IPS DF 4.7 (cell line): ENCODE measurements around the gene CHRM5.
"Not testable (repeated sequence)": the region's sequence is repeated elsewhere in the genome, so short reads cannot be mapped to it uniquely, and the experiment has no call there.

Source experiments
- DNase-seq: peaks from one replicate; pipeline ENCODE4 v3.0.0-alpha.2; 2013; ENCODE audit warnings: low spot score; ENCODE audit errors: extremely low read depth

CHRM5 gene

DNA sequence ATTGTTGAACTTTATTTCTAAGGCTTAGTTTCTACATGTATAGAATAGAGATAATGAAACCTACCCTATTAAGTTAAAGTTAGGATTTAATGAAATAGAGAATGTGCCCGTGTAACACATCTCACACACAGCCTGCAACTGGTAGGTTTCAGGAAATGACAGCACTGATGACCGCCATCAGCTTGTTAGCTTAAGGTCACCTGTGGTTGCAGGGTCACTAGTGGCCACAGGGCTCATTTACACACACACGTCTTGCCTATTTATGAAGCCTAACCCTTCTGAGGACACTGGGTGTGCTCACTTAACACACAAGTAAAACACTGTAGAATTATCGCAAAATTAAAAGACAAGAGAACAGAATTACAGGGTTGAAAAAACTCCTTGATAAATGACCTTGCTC lies 20.1 kb downstream of the CHRM5 start:
- no peak for DNase-seq

DNA sequence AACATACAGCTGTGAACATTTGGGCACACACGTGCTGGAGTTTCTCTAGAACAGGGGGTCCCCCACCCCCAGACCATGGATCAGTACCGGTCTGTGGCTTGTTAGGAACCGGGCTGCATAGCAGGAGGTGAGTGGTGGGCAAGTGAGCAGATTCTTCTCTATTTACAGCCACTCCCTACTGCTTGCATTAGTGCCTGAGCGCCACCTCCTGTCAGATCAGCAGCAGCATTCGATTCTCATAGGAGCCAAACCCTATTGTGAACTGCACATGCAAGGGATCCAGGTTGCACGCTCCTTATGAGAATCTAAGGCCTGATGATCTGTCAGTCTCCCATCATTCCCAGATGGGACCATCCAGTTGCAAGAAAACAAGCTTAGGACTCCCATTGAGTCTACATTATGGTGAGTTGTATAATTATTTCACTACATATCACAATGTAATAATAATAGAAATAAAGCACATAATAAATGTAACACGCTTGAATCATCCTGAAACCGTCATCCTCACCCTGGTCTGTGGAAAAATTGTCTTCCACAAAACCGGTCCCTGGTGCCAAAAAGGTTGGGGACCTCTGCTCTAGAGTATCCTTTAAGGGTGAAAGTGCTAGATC lies 25.8 kb downstream of the CHRM5 start:
- no peak for DNase-seq

- not testable (repeated sequence) for DNase-seq
Measured at GRCh38 chr15:33995666-33996065, 27.4 kb downstream of the CHRM5 start.

- no peak for DNase-seq
Measured at GRCh38 chr15:34001536-34001935, 33.2 kb downstream of the CHRM5 start.

DNA sequence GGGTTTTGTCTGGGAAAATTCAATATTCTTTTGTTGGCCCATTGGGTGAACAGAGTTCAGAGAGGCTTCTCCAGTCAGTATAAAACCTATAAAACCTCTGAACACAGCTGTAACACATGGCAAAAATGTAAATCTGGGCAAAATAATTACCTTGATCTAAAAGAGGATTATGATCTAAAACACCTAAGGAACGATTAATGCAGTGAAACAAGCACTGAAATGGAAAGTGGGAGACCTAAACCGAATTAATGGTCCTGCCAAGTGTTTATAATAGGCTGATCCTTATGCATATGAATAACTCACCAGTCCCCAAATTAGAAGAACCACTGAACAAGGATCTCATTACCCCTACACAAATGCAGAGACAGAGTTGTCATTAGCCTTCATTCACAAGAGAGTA lies 38.1 kb downstream of the CHRM5 start:
- no peak for DNase-seq

DNA sequence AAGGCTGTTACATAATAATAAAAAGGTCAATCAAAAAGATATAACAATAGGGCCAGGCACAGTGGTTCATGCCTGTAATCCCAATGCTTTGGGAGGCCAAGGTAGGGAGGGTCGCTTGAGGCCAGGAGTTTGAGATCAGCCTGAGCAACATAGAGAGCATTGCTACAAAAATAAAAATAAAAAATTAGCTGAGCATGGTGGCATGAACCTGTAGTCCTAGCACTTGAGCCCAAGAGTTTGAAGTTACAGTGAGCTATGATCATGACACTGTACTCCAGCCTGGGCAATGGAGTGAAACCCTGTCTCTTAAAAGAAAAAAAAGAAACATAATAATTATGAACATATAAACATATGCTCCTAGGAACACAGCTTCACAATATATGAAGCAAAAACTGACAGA lies 41.4 kb downstream of the CHRM5 start:
- DNase-seq: no peak

DNA sequence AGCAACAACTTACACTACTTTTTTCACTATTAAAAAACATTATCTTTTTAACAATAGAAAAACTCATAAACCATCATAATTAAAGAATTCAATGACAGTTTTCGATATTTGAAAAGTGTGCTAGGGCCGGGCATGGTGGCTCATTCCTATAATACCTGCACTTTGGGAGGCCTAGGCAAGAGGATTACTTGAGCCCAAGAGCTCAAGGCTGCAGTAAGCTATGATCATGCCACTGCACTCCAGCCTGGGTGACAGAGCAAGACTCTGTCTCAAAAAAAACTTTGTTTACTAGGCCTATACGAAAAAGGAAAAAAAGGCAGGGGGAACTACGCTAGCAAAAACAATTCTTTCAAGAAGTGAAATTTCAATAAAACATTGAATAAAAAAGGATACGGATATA lies 42.6 kb downstream of the CHRM5 start:
- no peak for DNase-seq

- DNase-seq: no peak
Measured at GRCh38 chr15:34011481-34011880, 43.2 kb downstream of the CHRM5 start.

DNA sequence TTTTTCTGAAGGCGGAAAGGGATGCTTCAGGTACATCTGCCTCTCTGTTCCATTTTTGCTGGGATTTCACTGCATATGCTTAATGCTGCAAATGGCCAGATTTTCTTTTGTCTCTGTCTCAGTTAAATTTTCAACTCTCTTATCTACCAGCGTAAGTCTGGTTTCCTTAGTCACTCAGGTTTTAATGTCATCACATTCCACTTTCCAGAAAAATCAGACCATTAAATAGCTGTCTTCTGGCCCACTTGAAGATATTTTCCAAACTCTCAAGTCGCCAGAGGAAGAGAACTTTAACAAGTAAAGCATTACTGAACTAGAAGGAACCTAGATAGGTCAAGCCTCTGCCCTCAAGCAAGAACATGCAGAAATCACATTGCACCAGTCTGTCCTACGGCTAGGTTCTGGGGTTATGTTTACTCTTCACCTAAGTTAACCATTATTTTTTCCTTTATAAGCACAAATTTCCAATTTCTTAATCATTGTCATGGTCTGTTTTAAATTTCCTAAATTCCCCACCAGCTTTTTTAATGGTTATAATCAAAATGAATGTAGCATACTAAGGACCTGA lies 44.2 kb downstream of the CHRM5 start:
- no peak for DNase-seq

DNA sequence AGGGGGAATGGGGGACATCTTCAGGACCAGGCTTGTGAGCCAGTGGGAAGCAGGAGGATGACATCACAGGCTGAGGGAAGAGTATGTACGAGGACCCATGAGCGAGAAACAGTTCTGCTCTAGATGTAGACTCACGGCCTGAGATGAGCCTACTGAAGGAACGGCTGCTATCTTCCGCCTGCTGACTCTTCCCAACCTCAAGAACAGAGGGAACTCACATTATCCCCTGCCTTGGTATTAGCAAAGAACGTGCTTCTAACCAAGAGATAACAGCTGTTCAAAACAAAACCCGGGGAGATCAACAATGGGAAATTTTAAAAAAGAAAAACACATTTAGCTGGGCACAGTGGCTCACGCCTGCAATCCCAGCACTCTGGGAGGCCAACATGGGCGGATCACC lies 45.4 kb downstream of the CHRM5 start:
- DNase-seq: no peak

GRCh38 chr15:34014556-34014955 lies 46.3 kb downstream of the CHRM5 start:
- DNase-seq: no peak

- no peak for DNase-seq
Measured at GRCh38 chr15:34018021-34018645, 49.8 kb downstream of the CHRM5 start.

GRCh38 chr15:34018738-34019137 lies 50.4 kb downstream of the CHRM5 start:
- DNase-seq: not testable (repeated sequence)

- no peak for DNase-seq
Measured at GRCh38 chr15:34019369-34019990, 51.2 kb downstream of the CHRM5 start.

DNA sequence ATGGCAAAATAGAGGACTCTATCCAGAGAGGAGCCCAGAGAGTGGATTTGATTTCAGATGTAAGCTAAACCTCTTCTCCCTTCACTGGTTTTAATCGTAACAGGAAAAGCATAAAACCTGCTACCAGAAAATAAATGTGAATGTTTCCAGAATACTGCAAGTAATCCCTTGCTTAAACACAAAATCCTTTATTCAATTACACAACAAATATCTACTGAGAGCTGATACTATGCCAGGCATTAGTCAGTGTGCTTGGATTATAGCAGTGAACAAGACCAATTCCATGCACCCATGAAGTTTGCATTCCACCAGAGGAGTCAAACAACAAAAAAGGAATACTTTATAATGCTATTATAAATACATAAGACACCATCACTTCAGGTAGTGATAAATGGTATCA lies 55.6 kb downstream of the CHRM5 start:
- DNase-seq: no peak

- DNase-seq: no peak
Measured at GRCh38 chr15:34025252-34025651, 57.0 kb downstream of the CHRM5 start.

- DNase-seq: no peak
Measured at GRCh38 chr15:34027606-34028005, 59.3 kb downstream of the CHRM5 start.

- no peak for DNase-seq
Measured at GRCh38 chr15:34031987-34032760, 63.9 kb downstream of the CHRM5 start.

DNA sequence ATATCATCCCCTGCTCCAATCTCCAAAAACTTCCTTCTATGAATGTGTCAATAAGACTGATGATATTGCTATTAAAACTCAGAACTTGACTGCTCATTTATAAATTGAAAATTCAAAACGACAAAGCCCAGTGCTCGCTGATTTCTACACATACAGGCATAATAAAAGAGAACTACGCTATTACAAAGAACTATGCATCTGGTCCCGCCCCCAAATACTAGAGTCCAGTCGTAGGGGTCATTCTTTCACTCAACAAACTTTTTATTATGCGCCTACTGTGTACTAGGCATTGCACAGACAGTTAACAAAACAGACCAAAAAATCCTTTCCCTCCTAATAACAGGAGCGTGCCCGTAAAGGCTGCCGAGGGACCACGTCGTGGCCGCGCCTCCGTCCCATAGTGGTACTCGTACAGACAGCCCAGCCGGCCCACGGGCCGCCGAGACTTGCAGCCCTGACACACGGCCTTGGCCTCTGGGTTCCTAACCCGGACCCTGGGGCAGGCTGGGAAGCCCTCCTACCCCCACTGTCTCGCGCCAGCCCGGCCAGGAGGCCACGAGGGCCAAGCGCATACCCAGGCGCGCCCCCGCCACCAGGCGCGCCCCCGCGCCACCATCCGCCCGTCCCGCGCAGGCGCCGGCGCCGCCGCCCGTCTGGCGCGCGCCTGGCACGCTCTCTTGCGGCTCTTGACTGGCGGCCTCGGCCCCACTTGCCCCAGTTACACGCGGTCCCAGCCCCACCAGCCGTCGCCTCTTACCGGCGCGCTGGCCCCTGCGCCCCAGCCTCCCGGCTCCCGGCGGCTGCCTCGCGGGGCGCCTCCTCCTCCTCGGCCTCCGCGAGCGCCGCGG lies 70.0 kb downstream of the CHRM5 start:
- DNase-seq: no peak

- DNase-seq: no peak
Measured at GRCh38 chr15:34038871-34039789, 70.8 kb downstream of the CHRM5 start, which contains the start of gene AVEN. AVEN (minus strand) TSS chr15:34039204; CDS start chr15:34039046, 158 bp downstream.
